ENCODE measurements around the gene STOM. TPM values are rescaled to one million over a fixed set of nuclear protein-coding genes. Genes with fewer than 3 reads are reported as not detected.

Gene STOM
- total and polyA plus RNA-seq, 2 of the 8 experiments (the other 6 are each of a cell fraction or from before 2014, with no cell fraction given): 25.2 to 60.4 TPM

DNA sequence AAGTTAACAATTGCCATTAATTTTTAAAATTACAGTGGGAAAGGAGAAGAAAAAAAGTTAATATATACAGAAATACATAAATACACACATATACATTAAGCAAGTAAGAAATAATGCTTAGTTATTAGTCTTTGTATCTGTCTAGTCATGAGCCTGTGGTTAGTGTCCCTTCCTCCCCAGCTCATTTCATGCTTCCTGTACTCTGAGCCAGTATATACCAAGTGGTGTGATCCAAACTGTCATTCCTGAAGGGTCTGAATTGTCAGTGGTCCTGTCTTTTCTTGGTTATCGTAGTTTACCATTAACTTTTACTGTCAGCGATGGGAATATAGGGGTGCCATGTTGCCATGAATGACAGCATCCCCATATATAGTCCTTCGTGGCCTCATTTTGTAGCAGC lies 24.2 kb upstream of the STOM start:
- H3K4me2 ChIP-seq (ENCODE audit: insufficient read depth in 1 of 2, low read depth in 2 of 2, low read length in 2 of 2): no peak overlapping the region
- no peak overlapping the region for H3K4ac ChIP-seq (replicated peaks; ENCODE audit: insufficient read length, low read depth, low read length)
- H3K4me1 ChIP-seq (replicated peaks in 1 of 4; ENCODE audit: control insufficient read depth in 3 of 4, insufficient read depth in 4 of 4, low read length in 3 of 4): peaks cover 0 to 4% (median 0%) of the 10 kb centered on the region in 4 experiments; a peak in 2 of 7 replicates
- H2AFZ ChIP-seq (ENCODE audit: low read length): no peak overlapping the region
- H3K27ac ChIP-seq (ENCODE audit: low read depth, low read length): no peak overlapping the region
- H2BK5ac ChIP-seq (ENCODE audit: low read depth, low read length): no peak overlapping the region
- no peak overlapping the region for H2BK15ac ChIP-seq (ENCODE audit: low read length)
- H2BK120ac ChIP-seq (replicated peaks; ENCODE audit: low read depth, low read length): no peak overlapping the region
- H3K79me1 ChIP-seq (ENCODE audit: low read depth, low read length): no peaks in the 10 kb centered on the region
- H4K8ac ChIP-seq (ENCODE audit: extremely low read depth, insufficient read depth, low read length): no peak overlapping the region
- DNase-seq (ENCODE audit: low read depth in 1 of 2, low spot score in 2 of 2) (no peak), FAIRE-seq (no peak)
- H3K18ac ChIP-seq (ENCODE audit: extremely low read depth, low read length): no peak overlapping the region
- no peak overlapping the region for H3K23ac ChIP-seq (ENCODE audit: insufficient read length)
- H4K91ac ChIP-seq (replicated peaks; ENCODE audit: insufficient read length, low read length): no peak overlapping the region
- no peaks in the 10 kb centered on the region for H3K23me2 ChIP-seq (ENCODE audit: low read depth, low read length)
- no peak overlapping the region for H3K14ac ChIP-seq (ENCODE audit: insufficient read length)
- H3K79me2 ChIP-seq (ENCODE audit: control insufficient read depth in 1 of 2, insufficient read depth in 2 of 2, low read length in 2 of 2): no peaks in the 10 kb centered on the region
- no peaks in the 10 kb centered on the region for H4K20me1 ChIP-seq (replicated peaks in 1 of 2; ENCODE audit: control insufficient read depth in 1 of 2, insufficient read depth in 2 of 2, low read length in 2 of 2)
- H3K9ac ChIP-seq (replicated peaks in 1 of 4; ENCODE audit: extremely low read depth in 1 of 4, low read depth in 3 of 4, low read length in 3 of 4): no peak overlapping the region
- no peaks in the 10 kb centered on the region for H3K9me3 ChIP-seq (ENCODE audit: insufficient read depth in 2 of 2, low read depth in 1 of 2, low read length in 1 of 2)
- H3K4me3 ChIP-seq (ENCODE audit: extremely low read depth in 1 of 4, insufficient read depth in 2 of 4, low read depth in 3 of 4, low read length in 4 of 4): no peak overlapping the region
- no peak overlapping the region for H3K56ac ChIP-seq (replicated peaks; ENCODE audit: insufficient read length, low read depth, low read length)
- no peaks in the 10 kb centered on the region for H3K27me3 ChIP-seq (replicated peaks in 1 of 4; ENCODE audit: control insufficient read depth in 3 of 4, extremely low read depth in 1 of 4, insufficient read depth in 3 of 4, low read length in 3 of 4)
- H2BK20ac ChIP-seq (ENCODE audit: low read length): no peak overlapping the region
- ChIA-PET CTCF (ENCODE audit: partially characterized antibody) (interaction anchor here (1.2 to 2.2 kb wide), 6 partner anchors 12 to 168 kb away, joined by 3 to 12 read pairs (median 4); no protein-coding TSS in a partner anchor), POLR2A (ENCODE audit: partially characterized antibody) (no interaction called here)
- no peaks in the 10 kb centered on the region for H3K36me3 ChIP-seq (ENCODE audit: control insufficient read depth in 2 of 4, insufficient read depth in 4 of 4, low read length in 3 of 4)
- no peak overlapping the region for H2AK5ac ChIP-seq (ENCODE audit: low read depth, low read length)
- H4K5ac ChIP-seq (ENCODE audit: insufficient read length, low read depth, low read length): no peak overlapping the region
- no peak overlapping the region for H2BK12ac ChIP-seq (ENCODE audit: low read depth, low read length)
- 79% methylated on average over 3 of the region's 3 CpGs; no CpG with 5 or more reads in 1 of the 2 experiments for WGBS, 2 experiments (ENCODE audit: extremely low coverage in 1 of 2, insufficient coverage in 1 of 2, insufficient read length in 1 of 2, insufficient replicate concordance in 2 of 2, low coverage in 1 of 2, low lambda C conversion rate in 2 of 2, missing lambda C conversion rate in 1 of 2)
- TF ChIP-seq, protein P1, sequence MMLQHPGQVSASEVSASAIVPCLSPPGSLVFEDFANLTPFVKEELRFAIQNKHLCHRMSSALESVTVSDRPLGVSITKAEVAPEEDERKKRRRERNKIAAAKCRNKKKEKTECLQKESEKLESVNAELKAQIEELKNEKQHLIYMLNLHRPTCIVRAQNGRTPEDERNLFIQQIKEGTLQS (IDR thresholded peaks at IDR 0.05; ENCODE audit: insufficient read depth, low read depth, low read length): no peak
- TF ChIP-seq POU5F1 (IDR thresholded peaks at IDR 0.05; ENCODE audit: low read depth, low read length) (no peak), POLR2A (IDR thresholded peaks at IDR 0.05; ENCODE audit: control extremely low read depth in 1 of 2, low read depth in 2 of 2, low read length in 2 of 2) (no peak), TEAD4 (IDR thresholded peaks at IDR 0.05; ENCODE audit: low read depth, low read length) (no peak), CTBP2 (IDR thresholded peaks at IDR 0.05; ENCODE audit: borderline replicate concordance, insufficient read depth, insufficient read length, low read length) (no peak), EZH2 (IDR thresholded peaks at IDR 0.05; ENCODE audit: low read depth, low read length, severe bottlenecking) (no peak), BCL11A (IDR thresholded peaks at IDR 0.05; ENCODE audit: low read depth in 2 of 2, low read length in 2 of 2) (no peak), NRF1 (IDR thresholded peaks at IDR 0.05; ENCODE audit: low read depth, low read length) (no peak)
